Measurements from ENCODE around the gene POLR1A.

GRCh38 chr2:86054535-86055082 is 51.1 kb downstream of the POLR1A start:
- no peak for TF ChIP-seq CTCF (IDR thresholded peaks at IDR 0.05)
- TF ChIP-seq TCF7L2 (IDR thresholded peaks at IDR 0.05; ENCODE audit: low read depth, low read length) = no peak
- TF ChIP-seq POLR2AphosphoS5 (IDR thresholded peaks at IDR 0.05; ENCODE audit: low read depth, low read length) = no peak
- TF ChIP-seq SIN3A (IDR thresholded peaks at IDR 0.05; ENCODE audit: borderline replicate concordance, insufficient read depth, low read depth, low read length) = no peak
- TF ChIP-seq REST (IDR thresholded peaks at IDR 0.05; ENCODE audit: insufficient read depth in 1 of 2, low read depth in 2 of 2, low read length in 1 of 2) = no peak

All from Panc1 (cell line).